ENCODE data around the gene SCGB1D4.

DNA sequence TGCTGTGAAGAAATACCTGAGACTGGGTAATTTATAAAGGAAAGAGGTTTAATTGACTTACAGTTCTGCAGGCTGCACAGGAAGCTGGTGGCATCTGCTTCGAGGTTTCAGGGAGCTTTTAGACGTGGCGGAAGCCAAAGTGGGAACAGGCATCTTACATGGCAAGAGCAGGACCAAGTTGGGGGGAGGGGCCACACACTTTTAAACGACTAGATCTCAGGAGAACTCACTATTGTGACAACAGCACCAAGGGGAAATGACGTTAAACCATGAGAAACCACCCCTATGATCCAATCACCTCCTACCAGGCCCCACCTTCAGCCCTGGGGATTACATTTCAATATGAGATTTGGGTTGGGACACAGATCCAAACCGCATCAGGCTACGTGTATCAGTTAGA is 11.1 kb upstream of the SCGB1D4 start:
- TF ChIP-seq, protein P1, sequence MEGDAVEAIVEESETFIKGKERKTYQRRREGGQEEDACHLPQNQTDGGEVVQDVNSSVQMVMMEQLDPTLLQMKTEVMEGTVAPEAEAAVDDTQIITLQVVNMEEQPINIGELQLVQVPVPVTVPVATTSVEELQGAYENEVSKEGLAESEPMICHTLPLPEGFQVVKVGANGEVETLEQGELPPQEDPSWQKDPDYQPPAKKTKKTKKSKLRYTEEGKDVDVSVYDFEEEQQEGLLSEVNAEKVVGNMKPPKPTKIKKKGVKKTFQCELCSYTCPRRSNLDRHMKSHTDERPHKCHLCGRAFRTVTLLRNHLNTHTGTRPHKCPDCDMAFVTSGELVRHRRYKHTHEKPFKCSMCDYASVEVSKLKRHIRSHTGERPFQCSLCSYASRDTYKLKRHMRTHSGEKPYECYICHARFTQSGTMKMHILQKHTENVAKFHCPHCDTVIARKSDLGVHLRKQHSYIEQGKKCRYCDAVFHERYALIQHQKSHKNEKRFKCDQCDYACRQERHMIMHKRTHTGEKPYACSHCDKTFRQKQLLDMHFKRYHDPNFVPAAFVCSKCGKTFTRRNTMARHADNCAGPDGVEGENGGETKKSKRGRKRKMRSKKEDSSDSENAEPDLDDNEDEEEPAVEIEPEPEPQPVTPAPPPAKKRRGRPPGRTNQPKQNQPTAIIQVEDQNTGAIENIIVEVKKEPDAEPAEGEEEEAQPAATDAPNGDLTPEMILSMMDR (IDR thresholded peaks at IDR 0.05) = no peak
- no peak for TF ChIP-seq POLR2A (IDR thresholded peaks at IDR 0.05)
